WTC11 (cell line): ENCODE results near the gene OSBPL10. TPM values are rescaled to one million over a fixed set of nuclear protein-coding genes. Genes with fewer than 3 reads are reported as not detected.

Experiments used
- ATAC-seq: fragments of 200-7000 bp; cut with Tn5 transposase; 2 replicates; pipeline ENCODE4 v1.10.0; 2021; ENCODE audit warnings: mild to moderate bottlenecking, moderate library complexity
- CTCF ChIA-PET: fragments of 300-600 bp; sonication (Branson Sonifier 250); formaldehyde crosslinking; loops from one replicate; lab custom pipeline; 2021; ENCODE audit warnings: antibody characterized with exemption; lab: Charles Lee
- POLR2A ChIA-PET: fragments of 350-600 bp; sonication (Branson Sonifier 250); formaldehyde crosslinking; loops from one replicate; lab custom pipeline; 2021; ENCODE audit warnings: antibody characterized with exemption; lab: Charles Lee
- DNase-seq: peaks from one replicate; pipeline ENCODE4 v3.0.0; 2021; ENCODE audit warnings: low spot score
- H3K27ac Mint-ChIP-seq: 2 replicates; pipeline ENCODE4 v1.8.0; 2021; ENCODE audit warnings: mixed read lengths
- H3K27me3 Mint-ChIP-seq: 2 replicates; pipeline ENCODE4 v1.8.0; 2021; ENCODE audit warnings: low read depth, mild to moderate bottlenecking, moderate library complexity, mixed read lengths
- H3K36me3 Mint-ChIP-seq: 2 replicates; pipeline ENCODE4 v1.8.0; 2021; ENCODE audit warnings: mixed read lengths
- H3K4me1 Mint-ChIP-seq: 2 replicates; pipeline ENCODE4 v1.8.0; 2022; ENCODE audit warnings: mixed read lengths
- H3K4me3 Mint-ChIP-seq: 2 replicates; pipeline ENCODE4 v1.8.0; 2021; ENCODE audit warnings: mild to moderate bottlenecking, moderate library complexity, mixed read lengths
- H3K9me3 Mint-ChIP-seq: 2 replicates; pipeline ENCODE4 v1.8.0; 2021; ENCODE audit warnings: mixed read lengths
- CDX4 ChIP-seq: fragments of 250-450 bp; sonication (Bioruptor Pico); IDR thresholded peaks from 2 replicates; pipeline ENCODE4 v1.9.0; 2021; ENCODE audit warnings: moderate library complexity, mild to moderate bottlenecking, inconsistent platforms, borderline replicate concordance
- FOXK1 ChIP-seq: sonication (generic); formaldehyde crosslinking; IDR thresholded peaks from 2 replicates; pipeline ENCODE4 v1.8.0; 2022; ENCODE audit warnings: mild to moderate bottlenecking, moderate library complexity, missing genetic modification reagents
- FOXP4 ChIP-seq: sonication (generic); formaldehyde crosslinking; IDR thresholded peaks from 2 replicates; pipeline ENCODE4 v1.8.0; 2022; ENCODE audit warnings: mild to moderate bottlenecking, missing genetic modification reagents
- HMGA2 ChIP-seq: fragments of 250-450 bp; sonication (Bioruptor Pico); IDR thresholded peaks from 2 replicates; pipeline ENCODE4 v1.4.0; 2021; ENCODE audit warnings: mild to moderate bottlenecking, moderate library complexity
- IRF1 ChIP-seq: sonication (generic); formaldehyde crosslinking; IDR thresholded peaks from 2 replicates; pipeline ENCODE4 v1.8.0; 2023; ENCODE audit warnings: missing genetic modification reagents
- MYBL2 ChIP-seq: sonication (generic); formaldehyde crosslinking; IDR thresholded peaks from 2 replicates; pipeline ENCODE4 v1.8.1; 2023; ENCODE audit warnings: mild to moderate bottlenecking, moderate library complexity, missing genetic modification reagents
- NR1H2 ChIP-seq: sonication (generic); formaldehyde crosslinking; IDR thresholded peaks from 2 replicates; pipeline ENCODE4 v1.9.0; 2021; ENCODE audit warnings: mild to moderate bottlenecking, moderate library complexity, missing genetic modification reagents
- NR2C2 ChIP-seq: sonication (generic); formaldehyde crosslinking; IDR thresholded peaks from 2 replicates; pipeline ENCODE4 v1.8.0; 2022; ENCODE audit warnings: mild to moderate bottlenecking, missing genetic modification reagents
- SP1 ChIP-seq: sonication (generic); formaldehyde crosslinking; conservative IDR thresholded peaks from 2 replicates; pipeline ENCODE4 v1.8.1; 2022; ENCODE audit warnings: missing genetic modification reagents
- ZNF232 ChIP-seq: sonication (generic); formaldehyde crosslinking; IDR thresholded peaks from 2 replicates; pipeline ENCODE4 v1.8.0; 2022; ENCODE audit warnings: mild to moderate bottlenecking, missing genetic modification reagents
- total RNA-seq: library from RNA; stranded (reverse); gene quantifications from 3 replicates; pipeline ENCODE4 v1.2.3, GENCODE V29; 2021
- TF ChIP-seq, protein P1 (sequence below): sonication (generic); formaldehyde crosslinking; IDR thresholded peaks from 2 replicates; pipeline ENCODE4 v1.8.0; 2022; ENCODE audit warnings: mild to moderate bottlenecking, missing genetic modification reagents
- TF ChIP-seq, protein P2 (sequence below): sonication (generic); formaldehyde crosslinking; IDR thresholded peaks from 2 replicates; pipeline ENCODE4 v1.8.1; 2022; ENCODE audit warnings: mild to moderate bottlenecking, missing genetic modification reagents, moderate library complexity, borderline replicate concordance
- TF ChIP-seq, protein P3 (sequence below): sonication (generic); formaldehyde crosslinking; IDR thresholded peaks from 2 replicates; pipeline ENCODE4 v1.8.0; 2022; ENCODE audit warnings: missing genetic modification reagents
- TF ChIP-seq, protein P4 (sequence below): fragments of 200-600 bp; IDR thresholded peaks from 2 replicates; pipeline ENCODE4 v1.8.0; 2022; ENCODE audit warnings: antibody characterized with exemption
- TF ChIP-seq, protein P5 (sequence below): sonication (generic); formaldehyde crosslinking; conservative IDR thresholded peaks from 2 replicates; pipeline ENCODE4 v1.8.1; 2023; ENCODE audit warnings: mild to moderate bottlenecking, low read depth, missing genetic modification reagents, moderate library complexity

The OSBPL10 gene
- total RNA-seq, 1 experiment from 2014 or later: 84.1 TPM

- H3K9me3 Mint-ChIP-seq: peaks cover 77% of the 10 kb centered on the region
- no peak overlapping the region for H3K4me3 Mint-ChIP-seq
- no peaks in the 10 kb centered on the region for H3K27me3 Mint-ChIP-seq
- DNase-seq: no peak
- CTCF ChIA-PET: no interaction called here
- no peak for ATAC-seq
- POLR2A ChIA-PET: no interaction called here
- H3K4me1 Mint-ChIP-seq: no peaks in the 10 kb centered on the region
- H3K36me3 Mint-ChIP-seq: peaks cover 87% of the 10 kb centered on the region
- H3K27ac Mint-ChIP-seq: no peak overlapping the region
- TF ChIP-seq IRF1 (CRISPR knock-in tag) (no peak), NR1H2 (CRISPR knock-in tag) (no peak), CDX4 (CRISPR knock-in tag) (no peak), HMGA2 (CRISPR knock-in tag) (no peak)
- TF ChIP-seq, protein P1, sequence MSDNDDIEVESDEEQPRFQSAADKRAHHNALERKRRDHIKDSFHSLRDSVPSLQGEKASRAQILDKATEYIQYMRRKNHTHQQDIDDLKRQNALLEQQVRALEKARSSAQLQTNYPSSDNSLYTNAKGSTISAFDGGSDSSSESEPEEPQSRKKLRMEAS (CRISPR knock-in tag): no peak
- TF ChIP-seq, protein P2, sequence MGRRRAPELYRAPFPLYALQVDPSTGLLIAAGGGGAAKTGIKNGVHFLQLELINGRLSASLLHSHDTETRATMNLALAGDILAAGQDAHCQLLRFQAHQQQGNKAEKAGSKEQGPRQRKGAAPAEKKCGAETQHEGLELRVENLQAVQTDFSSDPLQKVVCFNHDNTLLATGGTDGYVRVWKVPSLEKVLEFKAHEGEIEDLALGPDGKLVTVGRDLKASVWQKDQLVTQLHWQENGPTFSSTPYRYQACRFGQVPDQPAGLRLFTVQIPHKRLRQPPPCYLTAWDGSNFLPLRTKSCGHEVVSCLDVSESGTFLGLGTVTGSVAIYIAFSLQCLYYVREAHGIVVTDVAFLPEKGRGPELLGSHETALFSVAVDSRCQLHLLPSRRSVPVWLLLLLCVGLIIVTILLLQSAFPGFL (CRISPR knock-in tag): no peak
- TF ChIP-seq, protein P3, sequence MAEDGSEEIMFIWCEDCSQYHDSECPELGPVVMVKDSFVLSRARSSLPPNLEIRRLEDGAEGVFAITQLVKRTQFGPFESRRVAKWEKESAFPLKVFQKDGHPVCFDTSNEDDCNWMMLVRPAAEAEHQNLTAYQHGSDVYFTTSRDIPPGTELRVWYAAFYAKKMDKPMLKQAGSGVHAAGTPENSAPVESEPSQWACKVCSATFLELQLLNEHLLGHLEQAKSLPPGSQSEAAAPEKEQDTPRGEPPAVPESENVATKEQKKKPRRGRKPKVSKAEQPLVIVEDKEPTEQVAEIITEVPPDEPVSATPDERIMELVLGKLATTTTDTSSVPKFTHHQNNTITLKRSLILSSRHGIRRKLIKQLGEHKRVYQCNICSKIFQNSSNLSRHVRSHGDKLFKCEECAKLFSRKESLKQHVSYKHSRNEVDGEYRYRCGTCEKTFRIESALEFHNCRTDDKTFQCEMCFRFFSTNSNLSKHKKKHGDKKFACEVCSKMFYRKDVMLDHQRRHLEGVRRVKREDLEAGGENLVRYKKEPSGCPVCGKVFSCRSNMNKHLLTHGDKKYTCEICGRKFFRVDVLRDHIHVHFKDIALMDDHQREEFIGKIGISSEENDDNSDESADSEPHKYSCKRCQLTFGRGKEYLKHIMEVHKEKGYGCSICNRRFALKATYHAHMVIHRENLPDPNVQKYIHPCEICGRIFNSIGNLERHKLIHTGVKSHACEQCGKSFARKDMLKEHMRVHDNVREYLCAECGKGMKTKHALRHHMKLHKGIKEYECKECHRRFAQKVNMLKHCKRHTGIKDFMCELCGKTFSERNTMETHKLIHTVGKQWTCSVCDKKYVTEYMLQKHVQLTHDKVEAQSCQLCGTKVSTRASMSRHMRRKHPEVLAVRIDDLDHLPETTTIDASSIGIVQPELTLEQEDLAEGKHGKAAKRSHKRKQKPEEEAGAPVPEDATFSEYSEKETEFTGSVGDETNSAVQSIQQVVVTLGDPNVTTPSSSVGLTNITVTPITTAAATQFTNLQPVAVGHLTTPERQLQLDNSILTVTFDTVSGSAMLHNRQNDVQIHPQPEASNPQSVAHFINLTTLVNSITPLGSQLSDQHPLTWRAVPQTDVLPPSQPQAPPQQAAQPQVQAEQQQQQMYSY (CRISPR knock-in tag): no peak
These were observed 328.8 kb downstream of the OSBPL10 start for GRCh38 chr3:31652296-31652695.

DNA sequence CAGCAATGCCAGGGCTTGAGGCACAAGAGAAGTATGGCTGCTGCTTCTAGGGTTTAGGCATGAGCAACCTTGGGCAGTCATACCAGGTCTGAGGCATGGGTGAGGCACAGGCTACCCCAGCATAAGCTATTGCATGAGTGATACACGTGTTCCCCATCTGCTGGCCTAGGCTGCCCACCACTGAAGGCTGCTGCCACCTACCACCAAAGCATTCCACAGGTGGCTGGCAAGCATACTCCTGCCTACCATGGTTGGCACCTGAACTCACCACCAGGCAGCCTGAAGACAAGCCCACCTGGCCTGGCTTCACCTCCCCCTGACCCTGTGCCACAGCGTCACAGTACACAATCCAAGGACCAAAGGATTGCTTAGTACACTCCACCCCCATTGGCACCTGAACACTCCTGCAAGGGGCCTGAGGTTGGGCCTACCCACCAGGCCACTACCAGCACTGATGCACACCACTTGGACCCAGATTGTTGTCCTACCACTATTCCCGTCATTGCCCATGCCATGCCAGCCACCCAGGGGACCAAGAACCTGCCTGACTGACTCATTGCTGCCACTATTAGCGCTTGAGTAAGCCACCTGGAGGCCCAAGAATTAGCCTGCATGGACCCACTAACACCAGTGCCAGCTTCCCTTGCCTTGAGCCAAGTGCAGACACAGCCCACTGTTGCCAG lies 332.6 kb downstream of the OSBPL10 start:
- TF ChIP-seq FOXK1 (CRISPR knock-in tag) (peak; percentile 26; the same call in 1 of the 2 replicates), NR2C2 (no peak)
- TF ChIP-seq, protein P1 (CRISPR knock-in tag): no peak
- TF ChIP-seq, protein P4, sequence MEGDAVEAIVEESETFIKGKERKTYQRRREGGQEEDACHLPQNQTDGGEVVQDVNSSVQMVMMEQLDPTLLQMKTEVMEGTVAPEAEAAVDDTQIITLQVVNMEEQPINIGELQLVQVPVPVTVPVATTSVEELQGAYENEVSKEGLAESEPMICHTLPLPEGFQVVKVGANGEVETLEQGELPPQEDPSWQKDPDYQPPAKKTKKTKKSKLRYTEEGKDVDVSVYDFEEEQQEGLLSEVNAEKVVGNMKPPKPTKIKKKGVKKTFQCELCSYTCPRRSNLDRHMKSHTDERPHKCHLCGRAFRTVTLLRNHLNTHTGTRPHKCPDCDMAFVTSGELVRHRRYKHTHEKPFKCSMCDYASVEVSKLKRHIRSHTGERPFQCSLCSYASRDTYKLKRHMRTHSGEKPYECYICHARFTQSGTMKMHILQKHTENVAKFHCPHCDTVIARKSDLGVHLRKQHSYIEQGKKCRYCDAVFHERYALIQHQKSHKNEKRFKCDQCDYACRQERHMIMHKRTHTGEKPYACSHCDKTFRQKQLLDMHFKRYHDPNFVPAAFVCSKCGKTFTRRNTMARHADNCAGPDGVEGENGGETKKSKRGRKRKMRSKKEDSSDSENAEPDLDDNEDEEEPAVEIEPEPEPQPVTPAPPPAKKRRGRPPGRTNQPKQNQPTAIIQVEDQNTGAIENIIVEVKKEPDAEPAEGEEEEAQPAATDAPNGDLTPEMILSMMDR: no peak
- peaks cover 56% of the 10 kb centered on the region for H3K9me3 Mint-ChIP-seq
- ATAC-seq: no peak; the same call in 1 of the 2 replicates
- no peaks in the 10 kb centered on the region for H3K27me3 Mint-ChIP-seq
- DNase-seq: no peak
- ChIA-PET CTCF (no interaction called here), POLR2A (no interaction called here)
- H3K4me1 Mint-ChIP-seq: no peaks in the 10 kb centered on the region
- H3K27ac Mint-ChIP-seq: no peak overlapping the region
- no peak overlapping the region for H3K4me3 Mint-ChIP-seq
- peaks cover 58% of the 10 kb centered on the region for H3K36me3 Mint-ChIP-seq

- DNase-seq (no peak), ATAC-seq (no peak)
- ChIA-PET CTCF (interaction anchor here (0.7 to 0.9 kb wide), 2 partner anchors 50 to 86 kb away, joined by 3 read pairs; no protein-coding TSS in a partner anchor), POLR2A (interaction anchor here (0.6 kb wide), 1 partner anchor 258 kb away, joined by 3 read pairs; no protein-coding TSS in a partner anchor)
- H3K4me3 Mint-ChIP-seq: no peak overlapping the region
- peaks cover 29% of the 10 kb centered on the region for H3K9me3 Mint-ChIP-seq
- no peaks in the 10 kb centered on the region for H3K27me3 Mint-ChIP-seq
- H3K4me1 Mint-ChIP-seq: no peaks in the 10 kb centered on the region
- no peak overlapping the region for H3K27ac Mint-ChIP-seq
- peaks cover 31% of the 10 kb centered on the region for H3K36me3 Mint-ChIP-seq
- no peak for TF ChIP-seq ZNF232 (CRISPR knock-in tag)
- no peak for TF ChIP-seq NR2C2
- no peak for TF ChIP-seq FOXP4
- TF ChIP-seq, protein P5, sequence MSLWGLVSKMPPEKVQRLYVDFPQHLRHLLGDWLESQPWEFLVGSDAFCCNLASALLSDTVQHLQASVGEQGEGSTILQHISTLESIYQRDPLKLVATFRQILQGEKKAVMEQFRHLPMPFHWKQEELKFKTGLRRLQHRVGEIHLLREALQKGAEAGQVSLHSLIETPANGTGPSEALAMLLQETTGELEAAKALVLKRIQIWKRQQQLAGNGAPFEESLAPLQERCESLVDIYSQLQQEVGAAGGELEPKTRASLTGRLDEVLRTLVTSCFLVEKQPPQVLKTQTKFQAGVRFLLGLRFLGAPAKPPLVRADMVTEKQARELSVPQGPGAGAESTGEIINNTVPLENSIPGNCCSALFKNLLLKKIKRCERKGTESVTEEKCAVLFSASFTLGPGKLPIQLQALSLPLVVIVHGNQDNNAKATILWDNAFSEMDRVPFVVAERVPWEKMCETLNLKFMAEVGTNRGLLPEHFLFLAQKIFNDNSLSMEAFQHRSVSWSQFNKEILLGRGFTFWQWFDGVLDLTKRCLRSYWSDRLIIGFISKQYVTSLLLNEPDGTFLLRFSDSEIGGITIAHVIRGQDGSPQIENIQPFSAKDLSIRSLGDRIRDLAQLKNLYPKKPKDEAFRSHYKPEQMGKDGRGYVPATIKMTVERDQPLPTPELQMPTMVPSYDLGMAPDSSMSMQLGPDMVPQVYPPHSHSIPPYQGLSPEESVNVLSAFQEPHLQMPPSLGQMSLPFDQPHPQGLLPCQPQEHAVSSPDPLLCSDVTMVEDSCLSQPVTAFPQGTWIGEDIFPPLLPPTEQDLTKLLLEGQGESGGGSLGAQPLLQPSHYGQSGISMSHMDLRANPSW: no peak
- no peak for TF ChIP-seq NR1H2 (CRISPR knock-in tag)
- TF ChIP-seq MYBL2 (CRISPR knock-in tag): no peak
- no peak for TF ChIP-seq SP1
These were observed 335.8 kb downstream of the OSBPL10 start for GRCh38 chr3:31645256-31645655.
